Loucy (cell line): ENCODE results near the gene NECTIN3.

Source experiments
- EZH2phosphoT487 ChIP-seq: fragments of 200-600 bp; IDR thresholded peaks from 2 replicates; pipeline ENCODE4 v1.6.1; 2018; ENCODE audit warnings: antibody characterized with exemption, mild to moderate bottlenecking, moderate library complexity, borderline replicate concordance
- TF ChIP-seq, protein P1 (sequence below): fragments of 200-600 bp; sonication (generic); conservative IDR thresholded peaks from 2 replicates; pipeline ENCODE4 v1.5.1; 2014; ENCODE audit warnings: mild to moderate bottlenecking, antibody characterized with exemption, low read length

DNA sequence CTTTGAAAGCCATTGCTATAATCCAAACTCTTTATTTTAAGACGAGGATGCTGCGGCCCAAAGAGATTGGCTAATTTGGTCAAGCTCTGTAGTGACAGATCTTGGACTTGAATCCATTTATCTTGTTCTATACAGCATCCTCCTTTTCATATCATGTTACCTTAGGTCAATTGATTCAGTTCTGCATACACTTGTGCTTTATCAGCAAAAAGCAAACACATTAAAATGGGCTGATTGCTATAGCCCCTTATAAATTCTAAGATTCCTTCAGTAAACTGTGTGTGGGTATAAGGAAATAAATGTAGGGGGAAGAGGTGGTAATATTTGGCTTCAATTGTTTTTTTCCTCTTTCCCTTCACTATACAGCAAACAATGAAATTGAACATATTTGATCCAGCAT, 40.1 kb upstream of the NECTIN3 start:
- TF ChIP-seq, protein P1, sequence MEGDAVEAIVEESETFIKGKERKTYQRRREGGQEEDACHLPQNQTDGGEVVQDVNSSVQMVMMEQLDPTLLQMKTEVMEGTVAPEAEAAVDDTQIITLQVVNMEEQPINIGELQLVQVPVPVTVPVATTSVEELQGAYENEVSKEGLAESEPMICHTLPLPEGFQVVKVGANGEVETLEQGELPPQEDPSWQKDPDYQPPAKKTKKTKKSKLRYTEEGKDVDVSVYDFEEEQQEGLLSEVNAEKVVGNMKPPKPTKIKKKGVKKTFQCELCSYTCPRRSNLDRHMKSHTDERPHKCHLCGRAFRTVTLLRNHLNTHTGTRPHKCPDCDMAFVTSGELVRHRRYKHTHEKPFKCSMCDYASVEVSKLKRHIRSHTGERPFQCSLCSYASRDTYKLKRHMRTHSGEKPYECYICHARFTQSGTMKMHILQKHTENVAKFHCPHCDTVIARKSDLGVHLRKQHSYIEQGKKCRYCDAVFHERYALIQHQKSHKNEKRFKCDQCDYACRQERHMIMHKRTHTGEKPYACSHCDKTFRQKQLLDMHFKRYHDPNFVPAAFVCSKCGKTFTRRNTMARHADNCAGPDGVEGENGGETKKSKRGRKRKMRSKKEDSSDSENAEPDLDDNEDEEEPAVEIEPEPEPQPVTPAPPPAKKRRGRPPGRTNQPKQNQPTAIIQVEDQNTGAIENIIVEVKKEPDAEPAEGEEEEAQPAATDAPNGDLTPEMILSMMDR: no peak
- TF ChIP-seq EZH2phosphoT487: no peak
